HG03378 (cell line): ENCODE results near the gene ZNF664.

Experiments used
- ATAC-seq: cut with Tn5 transposase; IDR thresholded peaks from one replicate; pipeline ENCODE4 v1.9.1; 2021; ENCODE audit warnings: mild to moderate bottlenecking, moderate library complexity; ENCODE audit not compliant: unreplicated experiment

ZNF664 gene

GRCh38 chr12:124027753-124028554 is 54.9 kb downstream of the ZNF664 start:
- ATAC-seq, result no peak

GRCh38 chr12:124028555-124028925 is 55.5 kb downstream of the ZNF664 start:
- ATAC-seq, result no peak

GRCh38 chr12:124030008-124030407 is 57.0 kb downstream of the ZNF664 start:
- no peak for ATAC-seq

- ATAC-seq, result no peak
Measured at GRCh38 chr12:124030510-124030909, 57.5 kb downstream of the ZNF664 start.

GRCh38 chr12:124031058-124031457 is 58.0 kb downstream of the ZNF664 start:
- no peak for ATAC-seq

- no peak for ATAC-seq
Measured at GRCh38 chr12:124032265-124032886, 59.4 kb downstream of the ZNF664 start.

GRCh38 chr12:124033859-124034258 is 60.8 kb downstream of the ZNF664 start:
- no peak for ATAC-seq

- ATAC-seq, result no peak
Measured at GRCh38 chr12:124034297-124034696, 61.3 kb downstream of the ZNF664 start.

- no peak for ATAC-seq
Measured at GRCh38 chr12:124035163-124035562, 62.1 kb downstream of the ZNF664 start.

GRCh38 chr12:124036171-124036598 is 63.2 kb downstream of the ZNF664 start:
- ATAC-seq, result no peak

- ATAC-seq, result no peak
Measured at GRCh38 chr12:124036657-124037109, 63.7 kb downstream of the ZNF664 start.

GRCh38 chr12:124037331-124037730 is 64.3 kb downstream of the ZNF664 start:
- no peak for ATAC-seq

GRCh38 chr12:124039276-124039675 is 66.3 kb downstream of the ZNF664 start:
- ATAC-seq, result no peak

- ATAC-seq, result no peak
Measured at GRCh38 chr12:124040291-124040690, 67.3 kb downstream of the ZNF664 start.

- no peak for ATAC-seq
Measured at GRCh38 chr12:124040737-124041136, 67.7 kb downstream of the ZNF664 start.

- no peak for ATAC-seq
Measured at GRCh38 chr12:124041907-124042306, 68.9 kb downstream of the ZNF664 start.

- no peak for ATAC-seq
Measured at GRCh38 chr12:124044021-124044420, 71.0 kb downstream of the ZNF664 start.

- ATAC-seq, result no peak
Measured at GRCh38 chr12:124044809-124045321, 71.8 kb downstream of the ZNF664 start.

- no peak for ATAC-seq
Measured at GRCh38 chr12:124045671-124046455, 72.8 kb downstream of the ZNF664 start.

GRCh38 chr12:124046456-124046740 is 73.4 kb downstream of the ZNF664 start:
- ATAC-seq, result no peak

- ATAC-seq, result no peak
Measured at GRCh38 chr12:124047045-124047566, 74.1 kb downstream of the ZNF664 start.
